SIG-M5 (cell line): ENCODE measurements around the gene SLC35D1.
"Not testable (repeated sequence)": the region's sequence is repeated elsewhere in the genome, so short reads cannot be mapped to it uniquely, and the experiment has no call there.

Source experiments
- DNase-seq: peaks from one replicate; lab custom pipeline; 2025; lab: John Stamatoyannopoulos, UW

SLC35D1 gene

GRCh38 chr1:67053785-67054772, at the start of gene SLC35D1:
TSS of gene SLC35D1 (minus strand) at chr1:67054148. CDS start at chr1:67054013, 135 bp downstream.
- DNase-seq = no peak

GRCh38 chr1:67103548-67103947, 49.6 kb upstream of the SLC35D1 start:
- DNase-seq = no peak

GRCh38 chr1:67100833-67101232, 46.9 kb upstream of the SLC35D1 start:
- no peak for DNase-seq

- no peak for DNase-seq
Measured at GRCh38 chr1:67097305-67097704, 43.4 kb upstream of the SLC35D1 start.

- DNase-seq = no peak
Measured at GRCh38 chr1:67094191-67094590, 40.2 kb upstream of the SLC35D1 start.

GRCh38 chr1:67089685-67090208, 35.8 kb upstream of the SLC35D1 start:
- no peak for DNase-seq

GRCh38 chr1:67088440-67088839, 34.5 kb upstream of the SLC35D1 start:
- no peak for DNase-seq

- DNase-seq = no peak
Measured at GRCh38 chr1:67085326-67085725, 31.4 kb upstream of the SLC35D1 start.

GRCh38 chr1:67084765-67085318, 30.9 kb upstream of the SLC35D1 start:
- DNase-seq = no peak

- DNase-seq = no peak
Measured at GRCh38 chr1:67078291-67078690, 24.3 kb upstream of the SLC35D1 start.

- DNase-seq = no peak
Measured at GRCh38 chr1:67077593-67077992, 23.6 kb upstream of the SLC35D1 start.

- no peak for DNase-seq
Measured at GRCh38 chr1:67072749-67073148, 18.8 kb upstream of the SLC35D1 start.

- not testable (repeated sequence) for DNase-seq
Measured at GRCh38 chr1:67067655-67068054, 13.7 kb upstream of the SLC35D1 start.

GRCh38 chr1:67062412-67062811, 8.5 kb upstream of the SLC35D1 start:
- no peak for DNase-seq

GRCh38 chr1:67061266-67061665, 7.3 kb upstream of the SLC35D1 start:
- no peak for DNase-seq

- DNase-seq = no peak
Measured at GRCh38 chr1:67060811-67061218, 6.9 kb upstream of the SLC35D1 start.

GRCh38 chr1:67059346-67059745, 5.4 kb upstream of the SLC35D1 start:
- DNase-seq = no peak

- DNase-seq = no peak
Measured at GRCh38 chr1:67058761-67059160, 4.8 kb upstream of the SLC35D1 start.

- no peak for DNase-seq
Measured at GRCh38 chr1:67058242-67058641, 4.3 kb upstream of the SLC35D1 start.

GRCh38 chr1:67053535-67053784, 488 bp downstream of the SLC35D1 start:
- DNase-seq = no peak

GRCh38 chr1:67052741-67053534, 1.0 kb downstream of the SLC35D1 start:
- no peak for DNase-seq

- no peak for DNase-seq
Measured at GRCh38 chr1:67051196-67051595, 2.8 kb downstream of the SLC35D1 start.
